Neutrophil (primary cell): ENCODE data around the gene AMHR2.
A peak's percentile ranks its signal among the peaks of the same experiment; 100 is the strongest.
"Not testable (repeated sequence)": the region's sequence is repeated elsewhere in the genome, so short reads cannot be mapped to it uniquely, and the experiment has no call there.

Experiments used
- H3K27ac ChIP-seq: fragments of 200-600 bp; sonication (generic); 2 replicates; pipeline ENCODE4 v1.5.1; 2016; ENCODE audit warnings: mild to moderate bottlenecking, moderate library complexity
- H3K27me3 ChIP-seq: fragments of 200-600 bp; sonication (generic); 2 replicates; pipeline ENCODE4 v1.6.0; 2016; ENCODE audit warnings: mild to moderate bottlenecking
- H3K36me3 ChIP-seq: fragments of 200-600 bp; sonication (generic); 2 replicates; pipeline ENCODE4 v1.5.1; 2017
- H3K4me1 ChIP-seq, 2 experiments: fragments of 200-600 bp in 1 of 2; sonication (generic) in 1 of 2; 1 replicate in 1 of 2; 2 replicates in 1 of 2; pipeline versions ENCODE4 v1.5.1 to v1.6.1; 2013 to 2016; ENCODE audit warnings: low read depth in 1 of 2, low read length in 1 of 2, mild to moderate bottlenecking in 1 of 2, moderate library complexity in 1 of 2; ENCODE audit not compliant: control insufficient read depth in 1 of 2, insufficient read depth in 1 of 2
- H3K4me3 ChIP-seq, 2 experiments: fragments of 200-600 bp in 1 of 2; sonication (generic) in 1 of 2; 1 replicate in 1 of 2; 2 replicates in 1 of 2; pipeline ENCODE4 v1.5.1; 2013 to 2016; ENCODE audit warnings: low read depth in 1 of 2, low read length in 1 of 2, mild to moderate bottlenecking in 1 of 2, moderate library complexity in 1 of 2
- H3K9me3 ChIP-seq: fragments of 200-600 bp; sonication (generic); 2 replicates; pipeline ENCODE4 v1.5.1; 2016
- TF ChIP-seq, protein P1 (sequence below): fragments of 200-600 bp; sonication (generic); IDR thresholded peaks from 2 replicates; pipeline ENCODE4 v1.5.1; 2016; ENCODE audit warnings: antibody characterized with exemption

The AMHR2 gene

DNA sequence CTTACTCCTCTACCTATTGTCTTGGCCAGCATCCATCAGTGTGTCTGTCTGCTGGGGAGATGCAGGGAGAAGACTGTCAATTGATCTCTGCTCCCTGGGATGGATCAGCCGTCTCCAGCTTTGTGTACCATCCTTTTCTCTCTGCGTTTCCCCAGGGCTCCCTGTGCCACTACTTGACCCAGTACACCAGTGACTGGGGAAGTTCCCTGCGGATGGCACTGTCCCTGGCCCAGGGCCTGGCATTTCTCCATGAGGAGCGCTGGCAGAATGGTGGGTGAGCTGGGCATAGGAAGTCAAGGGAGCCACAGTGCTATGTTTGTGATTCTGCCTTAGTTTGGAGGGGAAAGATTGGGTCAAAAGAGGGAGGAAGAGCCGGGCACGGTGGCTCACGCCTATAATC is 5.1 kb downstream of the AMHR2 start:
- Histone ChIP-seq H3K27ac (no peak overlapping the region), H3K4me3 (no peak overlapping the region), H3K36me3 (no peaks in the 10 kb centered on the region), H3K4me1 (peaks cover 12 to 15% of the 10 kb centered on the region in 2 experiments), H3K9me3 (no peaks in the 10 kb centered on the region), H3K27me3 (no peaks in the 10 kb centered on the region)
- TF ChIP-seq, protein P1, sequence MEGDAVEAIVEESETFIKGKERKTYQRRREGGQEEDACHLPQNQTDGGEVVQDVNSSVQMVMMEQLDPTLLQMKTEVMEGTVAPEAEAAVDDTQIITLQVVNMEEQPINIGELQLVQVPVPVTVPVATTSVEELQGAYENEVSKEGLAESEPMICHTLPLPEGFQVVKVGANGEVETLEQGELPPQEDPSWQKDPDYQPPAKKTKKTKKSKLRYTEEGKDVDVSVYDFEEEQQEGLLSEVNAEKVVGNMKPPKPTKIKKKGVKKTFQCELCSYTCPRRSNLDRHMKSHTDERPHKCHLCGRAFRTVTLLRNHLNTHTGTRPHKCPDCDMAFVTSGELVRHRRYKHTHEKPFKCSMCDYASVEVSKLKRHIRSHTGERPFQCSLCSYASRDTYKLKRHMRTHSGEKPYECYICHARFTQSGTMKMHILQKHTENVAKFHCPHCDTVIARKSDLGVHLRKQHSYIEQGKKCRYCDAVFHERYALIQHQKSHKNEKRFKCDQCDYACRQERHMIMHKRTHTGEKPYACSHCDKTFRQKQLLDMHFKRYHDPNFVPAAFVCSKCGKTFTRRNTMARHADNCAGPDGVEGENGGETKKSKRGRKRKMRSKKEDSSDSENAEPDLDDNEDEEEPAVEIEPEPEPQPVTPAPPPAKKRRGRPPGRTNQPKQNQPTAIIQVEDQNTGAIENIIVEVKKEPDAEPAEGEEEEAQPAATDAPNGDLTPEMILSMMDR: no peak

DNA sequence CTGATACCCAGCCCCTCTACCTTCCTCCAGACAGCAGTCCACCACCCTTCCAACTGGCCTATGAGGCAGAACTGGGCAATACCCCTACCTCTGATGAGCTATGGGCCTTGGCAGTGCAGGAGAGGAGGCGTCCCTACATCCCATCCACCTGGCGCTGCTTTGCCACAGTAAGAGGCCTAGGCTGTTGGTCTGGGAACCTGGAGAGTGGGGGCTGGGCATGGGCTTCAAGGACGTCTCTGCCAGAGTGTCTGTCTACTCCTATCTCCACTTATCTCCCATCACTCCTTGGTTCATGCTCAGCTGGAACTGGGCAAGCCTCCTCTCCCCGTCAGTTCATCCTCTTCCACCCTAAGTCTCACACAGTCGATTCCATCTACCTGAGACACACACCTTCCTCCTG is 6.5 kb downstream of the AMHR2 start:
- Histone ChIP-seq H3K27ac (no peak overlapping the region), H3K9me3 (no peaks in the 10 kb centered on the region), H3K27me3 (no peaks in the 10 kb centered on the region), H3K36me3 (no peaks in the 10 kb centered on the region), H3K4me3 (no peak overlapping the region), H3K4me1 (peaks cover 13 to 18% of the 10 kb centered on the region in 2 experiments)
- TF ChIP-seq, protein P1: no peak

DNA sequence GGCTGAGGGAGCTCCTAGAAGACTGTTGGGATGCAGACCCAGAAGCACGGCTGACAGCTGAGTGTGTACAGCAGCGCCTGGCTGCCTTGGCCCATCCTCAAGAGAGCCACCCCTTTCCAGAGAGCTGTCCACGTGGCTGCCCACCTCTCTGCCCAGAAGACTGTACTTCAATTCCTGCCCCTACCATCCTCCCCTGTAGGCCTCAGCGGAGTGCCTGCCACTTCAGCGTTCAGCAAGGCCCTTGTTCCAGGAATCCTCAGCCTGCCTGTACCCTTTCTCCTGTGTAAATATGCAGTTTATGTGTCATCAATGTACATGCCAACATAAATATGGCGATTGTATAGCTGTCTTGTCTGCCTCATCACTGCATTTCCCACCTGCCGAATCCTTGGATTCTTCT is 7.5 kb downstream of the AMHR2 start:
- no peak overlapping the region for H3K27ac ChIP-seq
- TF ChIP-seq, protein P1: no peak
- no peak overlapping the region for H3K4me3 ChIP-seq
- peaks cover 19 to 25% of the 10 kb centered on the region in 2 experiments for H3K4me1 ChIP-seq
- no peaks in the 10 kb centered on the region for H3K36me3 ChIP-seq
- H3K9me3 ChIP-seq: no peaks in the 10 kb centered on the region
- H3K27me3 ChIP-seq: no peaks in the 10 kb centered on the region

DNA sequence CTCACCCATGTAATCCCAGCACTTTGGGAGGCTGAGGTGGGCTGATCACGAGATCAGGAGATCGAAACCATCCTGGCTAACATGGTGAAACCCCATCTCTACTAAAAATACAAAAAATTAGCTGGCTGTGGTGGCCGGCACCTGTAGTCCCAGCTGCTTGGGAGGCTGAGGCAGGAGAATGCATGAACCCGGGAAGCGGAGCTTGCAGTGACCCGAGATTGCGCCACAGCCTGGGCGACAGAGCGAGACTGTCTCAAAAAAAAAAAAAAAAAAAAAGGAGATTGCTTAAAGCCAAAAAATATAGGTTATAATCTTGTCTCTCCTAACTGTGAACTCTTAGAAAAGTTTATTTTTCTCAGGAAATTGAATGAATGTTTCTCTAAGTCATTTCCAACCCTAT is 11.7 kb downstream of the AMHR2 start:
- H3K4me1 ChIP-seq: peaks cover 10 to 19% of the 10 kb centered on the region in 2 experiments
- not testable (repeated sequence) for H3K27ac ChIP-seq, H3K36me3 ChIP-seq, H3K27me3 ChIP-seq, H3K9me3 ChIP-seq, H3K4me3 ChIP-seq

DNA sequence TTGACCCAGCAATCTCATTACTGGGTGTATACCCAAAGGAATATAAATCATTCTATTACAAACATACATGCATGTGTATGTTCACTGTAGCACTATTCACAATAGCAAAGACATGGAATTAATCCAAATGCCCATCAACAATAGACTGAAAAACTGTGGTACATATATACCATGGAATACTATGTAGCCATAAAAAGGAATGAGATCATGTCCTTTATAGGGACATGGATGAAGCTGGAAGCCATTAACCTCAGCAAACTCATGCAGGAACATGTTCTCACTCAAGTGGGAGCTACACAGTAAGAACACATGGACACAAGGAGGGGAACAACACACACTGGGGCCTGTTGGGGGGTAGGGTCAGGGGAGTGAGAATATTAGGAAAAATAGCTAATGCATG is 15.9 kb downstream of the AMHR2 start:
- not testable (repeated sequence) for H3K27me3 ChIP-seq, H3K9me3 ChIP-seq, H3K4me3 ChIP-seq, H3K27ac ChIP-seq
- Histone ChIP-seq H3K4me1 (peaks cover 38 to 48% of the 10 kb centered on the region in 2 experiments), H3K36me3 (peaks cover 18% of the 10 kb centered on the region)

DNA sequence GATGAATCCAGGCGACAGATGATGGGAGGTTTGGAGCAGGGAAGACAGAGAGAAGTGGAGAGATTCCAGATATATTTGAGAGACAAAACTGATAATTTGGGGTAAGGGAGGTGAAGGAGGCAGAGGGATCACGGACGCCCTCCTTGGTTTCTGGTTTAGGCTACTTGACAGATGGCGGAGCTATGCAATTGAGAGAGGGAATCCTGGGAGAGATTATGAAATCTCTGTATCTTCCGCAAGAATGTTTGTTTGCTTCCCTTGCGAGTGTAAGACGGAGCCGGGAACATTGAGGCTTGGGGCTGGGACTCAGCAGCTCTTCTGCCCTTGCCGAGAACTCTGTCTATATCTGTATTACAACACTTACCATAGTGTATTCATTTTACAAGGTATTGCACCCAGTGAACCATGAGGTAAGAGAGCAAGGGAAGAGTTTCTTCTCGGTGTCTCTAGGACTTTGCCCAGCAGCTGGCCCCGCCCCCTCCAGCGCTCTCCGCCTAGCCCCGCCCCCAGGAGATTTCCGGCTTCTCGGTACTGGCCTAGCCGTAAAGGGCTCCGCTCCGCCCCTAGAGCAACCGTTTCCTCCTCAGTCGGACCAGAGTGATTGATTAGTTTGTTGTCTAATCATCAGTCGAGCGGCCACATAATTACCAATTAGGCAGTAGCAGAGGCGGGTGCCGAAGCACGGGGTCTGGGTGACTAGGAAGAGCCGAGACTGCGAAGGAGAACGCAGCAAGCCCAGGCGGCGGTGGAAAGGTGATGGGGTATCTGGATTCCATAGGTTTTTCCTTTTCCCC is 17.6 kb downstream of the AMHR2 start, which contains the start of gene PRR13:
Gene PRR13 (plus strand): TSS at position 695 of the 794 bp plus-strand sequence. CDS start 981 bp downstream, outside the sequence.
- H3K9me3 ChIP-seq: no peaks in the 10 kb centered on the region
- H3K4me3 ChIP-seq: peak within 1 kb of the TSS; percentile 94 to 96
- peak within 1 kb of the TSS; percentile 96 for H3K27ac ChIP-seq
- peaks cover 44 to 53% of the 10 kb centered on the region in 2 experiments for H3K4me1 ChIP-seq
- TF ChIP-seq, protein P1: peak; percentile 38
- H3K36me3 ChIP-seq: peaks cover 35% of the 10 kb centered on the region
- no peaks in the 10 kb centered on the region for H3K27me3 ChIP-seq
